Caco-2 (cell line): ENCODE data around the gene PRDM4. TPM values are rescaled to one million over a fixed set of nuclear protein-coding genes. Genes with fewer than 3 reads are reported as not detected.

Experiments
- BruUV-seq: library from RNA; stranded (reverse); fragments of 400-500 nt; replicated peaks from 2 replicates; lab custom pipeline; 2021; lab: Mats Ljungman, UMichigan
- CTCF ChIA-PET: fragments of 300-600 bp; sonication (Branson Sonifier 250); formaldehyde crosslinking; loops from one replicate; lab custom pipeline; 2022; ENCODE audit warnings: antibody characterized with exemption; lab: Charles Lee
- POLR2A ChIA-PET: fragments of 300-600 bp; sonication (Branson Sonifier 250); formaldehyde crosslinking; loops from one replicate; lab custom pipeline; 2022; ENCODE audit warnings: antibody characterized with exemption; lab: Charles Lee
- DNase-seq, 2 experiments: peaks; one replicate each; pipeline versions ENCODE4 v3.0.0 to v3.0.0-alpha.2; 2020 to 2022
- H3K27me3 ChIP-seq: replicated peaks from 2 replicates; pipeline ENCODE4 v1.6.0; 2011; ENCODE audit warnings: low read length; ENCODE audit not compliant: control insufficient read depth, insufficient read depth
- H3K36me3 ChIP-seq: 2 replicates; pipeline ENCODE4 v1.5.1; 2011; ENCODE audit warnings: low read length; ENCODE audit not compliant: control insufficient read depth, insufficient read depth
- H3K4me1 ChIP-seq: fragments of 250-450 bp; sonication (Bioruptor Pico); 2 replicates; pipeline ENCODE4 v1.5.1; 2020; ENCODE audit warnings: mild to moderate bottlenecking
- H3K4me3 ChIP-seq: 2 replicates; pipeline ENCODE4 v1.5.1; 2011; ENCODE audit warnings: low read depth, mild to moderate bottlenecking, control low read depth, low read length
- H3K9me3 ChIP-seq: fragments of 250-450 bp; sonication (Bioruptor Pico); 2 replicates; pipeline ENCODE4 v1.5.1; 2020; ENCODE audit warnings: mild to moderate bottlenecking, moderate library complexity
- H3K27ac Mint-ChIP-seq: one replicate; pipeline ENCODE4 v1.8.0; 2022; ENCODE audit warnings: mixed read lengths; ENCODE audit not compliant: unreplicated experiment
- H3K27me3 Mint-ChIP-seq: one replicate; pipeline ENCODE4 v1.8.0; 2022; ENCODE audit warnings: mixed read lengths; ENCODE audit not compliant: insufficient read depth, unreplicated experiment
- H3K36me3 Mint-ChIP-seq: one replicate; pipeline ENCODE4 v1.8.0; 2022; ENCODE audit warnings: mild to moderate bottlenecking, mixed read lengths; ENCODE audit not compliant: insufficient read depth, unreplicated experiment
- H3K4me1 Mint-ChIP-seq: one replicate; pipeline ENCODE4 v1.8.0; 2022; ENCODE audit warnings: low read depth, mixed read lengths; ENCODE audit not compliant: unreplicated experiment
- H3K4me3 Mint-ChIP-seq: one replicate; pipeline ENCODE4 v1.8.0; 2022; ENCODE audit warnings: mild to moderate bottlenecking, moderate library complexity, mixed read lengths; ENCODE audit not compliant: unreplicated experiment
- H3K9me3 Mint-ChIP-seq: one replicate; pipeline ENCODE4 v1.8.0; 2022; ENCODE audit warnings: mixed read lengths; ENCODE audit not compliant: unreplicated experiment
- intact Hi-C: fragments of 100-400 bp; cut with micrococcal nuclease; formaldehyde crosslinking; loops from one replicate; pipeline ENCODE4 v1.10.0; 2022; ENCODE audit not compliant: unreplicated experiment
- total RNA-seq: library from RNA; stranded (reverse); gene quantifications from 2 replicates; pipeline ENCODE4 v1.2.3, GENCODE V29; 2022
- TF ChIP-seq, protein P1 (sequence below), 2 experiments: fragments of 200-600 bp in 1 of 2; IDR thresholded peaks; 1 replicate in 1 of 2; 2 replicates in 1 of 2; pipeline versions ENCODE4 v1.5.1 to v1.8.0; 2011 to 2022; ENCODE audit warnings: antibody characterized with exemption in 1 of 2, control low read depth in 1 of 2, inconsistent platforms in 1 of 2, low read depth in 1 of 2, low read length in 1 of 2, mild to moderate bottlenecking in 1 of 2, moderate library complexity in 1 of 2; ENCODE audit not compliant: insufficient read depth in 1 of 2, severe bottlenecking in 1 of 2, unreplicated experiment in 1 of 2

The PRDM4 gene
- total RNA-seq, 1 experiment from 2014 or later, result 19.4 TPM

DNA sequence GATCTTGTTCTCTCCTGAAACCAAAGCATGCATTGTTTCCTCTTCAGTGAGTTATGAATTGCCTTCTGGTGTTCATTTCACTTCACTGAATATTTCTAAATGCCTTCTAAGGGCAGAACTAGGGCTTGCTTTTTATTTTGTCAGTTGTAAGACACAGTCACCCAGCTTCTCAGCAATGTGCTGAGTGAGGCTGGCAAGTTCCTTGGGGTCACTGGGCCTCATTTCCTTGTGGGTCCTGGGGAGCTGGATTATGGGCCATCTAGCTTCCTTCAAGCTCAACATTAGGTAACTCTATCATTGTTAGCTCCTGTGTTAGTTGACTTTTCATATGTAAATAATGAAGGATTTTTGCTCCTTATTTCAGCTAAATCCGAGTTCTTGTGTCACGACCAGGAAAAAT lies 27.3 kb upstream of the PRDM4 start:
- H3K4me3 Mint-ChIP-seq, result no peak overlapping the region
- CTCF ChIA-PET, result no interaction called here

DNA sequence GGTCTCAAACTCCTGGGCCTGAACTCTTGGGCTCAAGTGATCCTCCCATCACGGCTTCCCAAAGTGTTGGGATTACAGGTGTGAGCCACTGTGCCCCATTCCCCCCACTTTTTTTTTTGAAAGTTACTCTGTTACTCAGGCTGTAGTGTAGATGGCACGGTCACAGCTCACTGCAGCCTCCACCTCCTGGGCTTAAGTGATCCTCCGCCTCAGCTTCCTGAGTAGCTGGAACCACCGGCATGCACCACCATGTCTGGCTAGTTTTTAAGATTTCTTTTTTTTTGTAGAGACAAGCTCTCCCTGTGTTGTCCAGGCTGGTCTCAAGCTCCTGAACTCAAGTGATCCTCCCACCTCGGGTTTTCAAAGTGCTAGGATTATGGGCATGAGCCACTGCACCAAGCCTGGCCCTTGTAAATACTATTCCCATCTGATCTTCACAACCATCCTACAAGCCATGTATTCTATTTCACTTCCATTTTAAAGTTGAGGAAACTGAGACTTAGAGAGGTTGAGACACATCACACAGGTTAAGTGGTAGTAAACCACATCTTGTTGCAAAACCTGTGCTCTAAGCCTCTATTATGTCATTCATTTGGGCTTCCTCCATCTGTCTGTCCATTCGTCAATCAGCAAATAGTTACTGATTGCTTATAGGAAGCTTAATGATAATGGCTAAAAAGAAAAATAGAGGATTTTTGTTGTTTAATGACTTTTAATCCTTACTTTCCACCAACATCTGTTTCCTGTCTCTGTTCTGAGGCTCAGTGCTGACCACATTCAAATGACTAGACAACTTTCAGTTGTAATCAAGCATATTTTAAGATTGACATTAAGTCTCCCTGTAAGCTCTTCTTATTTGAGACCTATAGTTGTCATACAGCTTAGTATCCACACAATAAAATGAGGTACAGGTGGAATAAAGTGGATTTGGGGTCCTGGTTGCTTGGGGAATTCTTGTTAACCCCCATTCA lies 22.8 kb upstream of the PRDM4 start:
- no TSS peak for BruUV-seq
- ChIA-PET CTCF (no interaction called here), POLR2A (no interaction called here)
- Histone ChIP-seq H3K4me1 (peaks cover 26% of the 10 kb centered on the region), H3K4me3 (no peak overlapping the region), H3K36me3 (no peaks in the 10 kb centered on the region), H3K9me3 (no peaks in the 10 kb centered on the region), H3K27me3 (no peaks in the 10 kb centered on the region)
- no peaks in the 10 kb centered on the region for H3K9me3 Mint-ChIP-seq
- no peak for DNase-seq
- H3K4me1 Mint-ChIP-seq, result no peaks in the 10 kb centered on the region
- no peak overlapping the region for H3K4me3 Mint-ChIP-seq
- no peak overlapping the region for H3K27ac Mint-ChIP-seq
- TF ChIP-seq, protein P1, sequence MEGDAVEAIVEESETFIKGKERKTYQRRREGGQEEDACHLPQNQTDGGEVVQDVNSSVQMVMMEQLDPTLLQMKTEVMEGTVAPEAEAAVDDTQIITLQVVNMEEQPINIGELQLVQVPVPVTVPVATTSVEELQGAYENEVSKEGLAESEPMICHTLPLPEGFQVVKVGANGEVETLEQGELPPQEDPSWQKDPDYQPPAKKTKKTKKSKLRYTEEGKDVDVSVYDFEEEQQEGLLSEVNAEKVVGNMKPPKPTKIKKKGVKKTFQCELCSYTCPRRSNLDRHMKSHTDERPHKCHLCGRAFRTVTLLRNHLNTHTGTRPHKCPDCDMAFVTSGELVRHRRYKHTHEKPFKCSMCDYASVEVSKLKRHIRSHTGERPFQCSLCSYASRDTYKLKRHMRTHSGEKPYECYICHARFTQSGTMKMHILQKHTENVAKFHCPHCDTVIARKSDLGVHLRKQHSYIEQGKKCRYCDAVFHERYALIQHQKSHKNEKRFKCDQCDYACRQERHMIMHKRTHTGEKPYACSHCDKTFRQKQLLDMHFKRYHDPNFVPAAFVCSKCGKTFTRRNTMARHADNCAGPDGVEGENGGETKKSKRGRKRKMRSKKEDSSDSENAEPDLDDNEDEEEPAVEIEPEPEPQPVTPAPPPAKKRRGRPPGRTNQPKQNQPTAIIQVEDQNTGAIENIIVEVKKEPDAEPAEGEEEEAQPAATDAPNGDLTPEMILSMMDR (IDR thresholded peaks at IDR 0.05; ENCODE audit: insufficient read depth in 1 of 2, low read depth in 1 of 2, low read length in 1 of 2, severe bottlenecking in 1 of 2, unreplicated experiment in 1 of 2), result no peak
- no peaks in the 10 kb centered on the region for H3K36me3 Mint-ChIP-seq
- H3K27me3 Mint-ChIP-seq, result no peaks in the 10 kb centered on the region
- intact Hi-C loops, result no loop called here

More for the DNA sequence above, 27.3 kb upstream of the PRDM4 start:
- no peaks in the 10 kb centered on the region for H3K36me3 ChIP-seq
- Mint-ChIP-seq H3K27me3 (no peaks in the 10 kb centered on the region), H3K4me1 (no peaks in the 10 kb centered on the region), H3K9me3 (no peaks in the 10 kb centered on the region), H3K27ac (no peak overlapping the region), H3K36me3 (no peaks in the 10 kb centered on the region)
- DNase-seq, result no peak
- intact Hi-C loops, result no loop called here
- no peaks in the 10 kb centered on the region for H3K27me3 ChIP-seq
- POLR2A ChIA-PET, result no interaction called here
- BruUV-seq, result no TSS peak
- peaks cover 6% of the 10 kb centered on the region; the same call in 1 of the 2 replicates for H3K9me3 ChIP-seq
- no peak overlapping the region for H3K4me3 ChIP-seq
- TF ChIP-seq, protein P1 (IDR thresholded peaks at IDR 0.05; ENCODE audit: insufficient read depth in 1 of 2, low read depth in 1 of 2, low read length in 1 of 2, severe bottlenecking in 1 of 2, unreplicated experiment in 1 of 2), result no peak
- peaks cover 18% of the 10 kb centered on the region for H3K4me1 ChIP-seq

DNA sequence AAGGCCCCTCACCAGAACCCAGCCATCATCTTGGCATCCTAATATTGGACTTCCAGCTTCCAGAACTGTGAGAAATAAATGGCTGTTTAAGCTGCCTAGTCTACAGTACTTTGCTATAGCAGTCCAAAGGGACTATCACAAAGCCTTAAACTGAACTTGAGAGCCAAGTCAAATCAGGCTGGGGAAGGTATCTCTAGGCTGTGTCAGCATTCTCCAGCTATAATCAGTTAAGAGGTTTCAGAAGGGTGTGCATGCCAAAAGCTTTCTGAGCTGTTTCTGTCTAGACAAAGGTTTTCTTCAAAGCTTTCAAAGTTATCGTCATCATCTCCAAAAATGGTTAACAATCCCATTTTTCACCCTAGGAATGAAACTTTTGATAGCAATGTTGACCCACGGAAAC lies 21.1 kb upstream of the PRDM4 start:
- no TSS peak for BruUV-seq
- Mint-ChIP-seq H3K36me3 (no peaks in the 10 kb centered on the region), H3K4me1 (no peaks in the 10 kb centered on the region), H3K4me3 (no peak overlapping the region), H3K27me3 (no peaks in the 10 kb centered on the region), H3K27ac (no peak overlapping the region), H3K9me3 (no peaks in the 10 kb centered on the region)
- peaks cover 12% of the 10 kb centered on the region; the same call in 1 of the 2 replicates for H3K4me1 ChIP-seq
- CTCF ChIA-PET, result interaction anchor here (0.8 kb wide), 1 partner anchor 103 kb away, joined by 4 read pairs; no protein-coding TSS in a partner anchor
- TF ChIP-seq, protein P1 (IDR thresholded peaks at IDR 0.05; ENCODE audit: insufficient read depth in 1 of 2, low read depth in 1 of 2, low read length in 1 of 2, severe bottlenecking in 1 of 2, unreplicated experiment in 1 of 2), result no peak
- intact Hi-C loops, result no loop called here
- no peaks in the 10 kb centered on the region for H3K9me3 ChIP-seq
- no peak for DNase-seq
- H3K4me3 ChIP-seq, result no peak overlapping the region
- no peaks in the 10 kb centered on the region for H3K27me3 ChIP-seq
- POLR2A ChIA-PET, result interaction anchor here (0.6 kb wide), 1 partner anchor 16 kb away, joined by 3 read pairs; no protein-coding TSS in a partner anchor
- no peaks in the 10 kb centered on the region for H3K36me3 ChIP-seq
